ENCODE data around the gene APOA1.

Gene APOA1

DNA sequence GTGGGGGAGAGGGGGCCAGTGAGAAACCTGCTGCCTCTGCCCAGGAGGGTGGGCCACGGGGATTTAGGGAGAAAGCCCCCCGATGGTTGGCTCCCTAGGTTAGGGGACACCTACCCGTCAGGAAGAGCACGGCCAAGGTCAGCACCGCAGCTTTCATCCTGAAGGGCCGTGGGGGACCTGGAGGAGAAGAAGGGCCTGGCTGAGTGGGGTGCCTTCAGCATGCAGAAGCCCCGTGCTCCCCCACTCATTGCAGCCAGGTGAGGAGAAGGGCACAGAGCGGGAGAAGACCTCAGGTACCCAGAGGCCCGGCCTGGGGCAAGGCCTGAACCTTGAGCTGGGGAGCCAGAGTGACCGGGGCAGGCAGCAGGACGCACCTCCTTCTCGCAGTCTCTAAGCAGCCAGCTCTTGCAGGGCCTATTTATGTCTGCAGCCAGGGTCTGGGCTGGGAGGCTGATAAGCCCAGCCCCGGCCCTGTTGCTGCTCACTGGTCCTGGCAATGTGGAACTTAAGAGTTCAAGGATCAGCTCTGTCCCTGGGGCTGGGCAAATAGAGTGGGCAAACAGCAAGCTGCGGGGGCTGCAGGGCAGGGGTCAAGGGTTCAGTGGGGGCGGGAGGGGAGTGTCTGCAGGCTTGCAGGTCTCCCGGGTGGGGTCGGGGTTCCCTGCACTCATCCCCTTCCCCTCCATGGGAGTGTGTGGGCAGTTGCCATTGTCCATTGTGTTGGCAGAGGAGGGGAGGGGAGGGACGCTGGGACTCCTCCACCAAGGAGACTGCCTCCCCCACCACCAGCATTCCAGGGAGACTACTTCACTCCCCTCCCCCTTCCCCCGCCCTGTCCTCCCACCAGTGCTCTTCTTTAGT, at the start of gene APOA1:
Gene APOA1 (minus strand): TSS at position 392 of the 861 bp plus-strand sequence. CDS start 235 bp downstream, at position 157.
- DNase-seq, result no peak

DNA sequence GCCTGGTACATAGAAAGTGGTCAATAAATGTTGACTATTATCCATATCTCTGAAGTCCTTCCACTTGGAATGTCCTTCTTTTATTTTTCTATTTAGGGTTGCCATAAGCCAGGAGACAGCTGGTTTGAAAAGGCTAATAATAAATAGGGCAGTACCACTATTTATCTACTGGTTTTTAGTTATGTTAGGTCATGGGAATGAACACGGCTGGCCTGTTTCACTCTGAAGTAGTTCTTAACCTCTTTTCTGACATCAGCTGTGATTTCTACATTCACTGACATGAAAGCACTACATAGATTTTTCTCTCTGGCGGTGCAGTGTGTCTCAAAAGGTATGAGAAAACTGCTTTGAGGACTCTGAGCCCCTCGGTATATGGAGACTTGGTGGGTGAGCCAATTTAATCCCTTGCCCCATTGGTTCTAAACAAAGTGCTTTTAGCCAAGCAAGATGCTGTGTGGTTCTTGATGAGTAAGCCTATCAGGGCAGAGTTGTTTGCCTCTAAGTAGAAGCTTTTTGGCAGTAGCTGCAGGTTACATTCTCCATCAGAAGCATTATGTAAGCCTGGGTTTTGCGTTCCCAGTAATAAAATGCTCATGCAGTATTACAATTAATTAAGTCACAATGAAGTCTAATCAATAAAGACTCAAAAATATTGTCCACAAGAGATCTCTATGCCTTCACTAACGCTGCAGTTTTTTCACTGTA, 48.7 kb upstream of the APOA1 start:
- DNase-seq, result no peak

DNA sequence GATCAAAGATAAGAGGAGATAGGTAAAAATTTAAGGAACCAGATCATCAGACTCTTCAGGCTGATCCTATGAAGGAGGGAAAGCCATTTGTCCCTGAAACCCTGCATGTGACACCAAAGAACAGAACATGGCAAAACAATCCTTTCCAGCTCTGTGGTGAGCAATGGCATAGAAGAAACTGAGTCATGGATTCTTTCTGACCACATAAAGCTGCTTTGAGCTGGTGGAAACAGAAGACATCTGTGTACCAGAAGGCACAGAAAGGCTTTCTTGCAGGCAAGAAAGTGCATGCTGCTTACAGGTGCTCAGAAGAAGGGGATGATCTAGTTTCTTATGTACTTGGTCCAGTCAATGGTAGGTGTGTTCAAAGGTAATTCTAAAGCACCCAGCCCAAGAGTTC, 45.0 kb upstream of the APOA1 start:
- no peak for DNase-seq

DNA sequence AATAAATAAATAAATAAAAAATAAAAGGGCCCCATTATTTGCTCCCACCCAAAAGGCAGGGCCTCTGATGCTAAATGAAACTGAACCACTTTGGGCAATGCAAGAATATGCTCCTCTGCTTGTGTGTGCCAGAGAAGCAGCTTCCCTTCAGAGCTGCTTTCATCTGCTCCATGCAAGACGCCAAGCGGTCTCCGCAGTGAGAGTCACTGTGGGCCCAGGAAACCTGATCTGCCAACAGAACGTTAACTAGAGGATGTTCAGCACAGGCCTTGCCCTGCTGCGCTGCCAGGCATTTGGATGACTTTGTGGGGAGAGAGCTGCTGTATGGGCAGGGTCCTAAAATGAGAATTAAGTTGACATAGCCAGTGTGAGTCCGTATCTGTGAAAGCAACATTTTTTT, 43.7 kb upstream of the APOA1 start:
- no peak for DNase-seq

DNA sequence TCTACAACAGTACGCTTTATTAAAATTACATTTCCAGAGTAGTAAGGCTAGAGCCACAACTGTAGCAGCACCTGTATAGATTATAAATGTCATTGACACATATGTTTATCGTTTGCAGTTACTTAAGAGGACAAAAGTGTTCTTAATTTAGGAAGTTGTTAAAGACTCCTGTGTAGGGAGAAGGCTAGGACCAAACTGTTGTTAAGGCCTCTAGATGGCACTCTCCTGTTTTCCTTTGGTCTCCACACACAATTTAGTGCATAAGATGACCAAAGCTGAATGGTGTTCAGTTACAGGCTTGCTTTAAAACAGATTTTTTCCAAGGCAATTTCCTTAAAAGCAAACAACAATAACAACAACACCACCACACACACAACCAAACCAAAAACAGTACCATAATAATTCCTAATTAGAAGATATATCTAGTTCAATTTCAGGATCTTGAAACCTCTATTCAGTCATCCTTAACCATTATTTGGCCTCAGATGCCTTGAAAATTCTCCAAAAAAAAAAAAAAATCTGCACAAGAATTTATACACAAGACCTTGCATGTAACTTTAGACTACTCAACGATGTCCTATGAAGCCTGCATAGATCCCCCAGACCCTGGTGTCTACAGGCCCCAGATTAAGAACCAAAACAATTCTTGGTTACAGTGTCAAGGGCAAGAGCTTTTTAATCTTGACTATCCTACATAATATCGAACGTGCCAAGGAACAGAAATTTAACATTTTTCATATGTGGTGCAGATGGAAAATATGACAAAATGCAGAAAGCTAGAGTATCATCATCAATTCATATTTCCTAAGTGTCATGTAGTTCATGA, 42.6 kb upstream of the APOA1 start:
- DNase-seq, result peak; percentile 73

DNA sequence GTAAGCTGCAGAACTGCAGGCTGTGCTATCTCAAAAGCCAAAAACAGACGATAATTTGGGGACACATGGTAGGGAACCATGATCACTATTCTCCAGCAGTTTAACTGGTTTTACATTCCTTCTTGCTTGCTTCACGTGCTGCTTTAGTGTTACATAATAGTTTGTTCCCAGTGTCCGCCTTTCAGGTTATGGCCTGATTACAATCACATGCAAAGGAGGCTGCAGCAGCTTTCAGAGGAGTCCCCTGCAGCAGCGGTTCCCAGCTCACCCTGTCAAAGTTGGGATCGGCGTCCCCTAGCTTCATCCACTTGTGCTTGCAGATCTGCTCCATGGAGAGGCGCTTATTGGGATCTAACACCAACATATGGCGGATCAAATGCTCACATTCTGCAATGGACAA, 39.2 kb upstream of the APOA1 start:
- no peak for DNase-seq

DNA sequence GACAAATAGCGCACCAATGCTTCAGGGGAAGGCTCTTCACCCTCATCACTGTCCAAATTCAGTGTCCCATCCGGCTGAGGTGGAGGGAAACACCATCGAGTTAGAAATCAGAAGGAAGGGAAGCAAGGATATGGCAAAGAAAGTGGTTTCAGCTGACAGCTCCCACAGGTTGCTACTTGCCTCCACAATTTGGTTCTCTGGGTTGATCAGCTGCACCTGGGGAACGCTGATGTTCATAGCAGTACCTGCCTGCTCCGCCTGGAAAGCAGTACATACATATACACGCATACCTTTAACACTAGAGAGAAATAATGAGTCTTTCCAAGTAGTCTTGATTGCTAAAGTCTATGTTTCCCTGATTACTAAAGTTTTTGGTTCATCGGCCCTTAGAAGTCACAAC, 37.8 kb upstream of the APOA1 start:
- DNase-seq, result no peak

DNA sequence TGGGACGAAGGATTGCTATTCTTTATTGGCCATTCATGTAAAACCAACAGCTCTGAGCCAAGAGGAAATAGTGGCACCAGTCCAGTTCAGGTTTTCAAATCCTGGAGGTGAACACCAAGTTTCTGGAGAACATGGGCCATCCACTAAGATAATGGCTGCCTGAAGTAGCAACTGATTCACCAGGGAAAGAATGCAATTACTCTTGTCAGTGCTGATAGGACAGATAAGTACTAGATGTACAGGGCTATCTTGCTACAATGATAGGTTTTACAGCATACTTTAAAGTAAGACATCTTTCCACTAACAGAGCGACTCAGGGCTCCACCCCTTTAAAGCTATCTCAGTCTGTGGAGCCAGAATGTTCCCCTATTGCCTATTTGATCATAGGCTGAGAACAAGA, 36.8 kb upstream of the APOA1 start:
- no peak for DNase-seq

DNA sequence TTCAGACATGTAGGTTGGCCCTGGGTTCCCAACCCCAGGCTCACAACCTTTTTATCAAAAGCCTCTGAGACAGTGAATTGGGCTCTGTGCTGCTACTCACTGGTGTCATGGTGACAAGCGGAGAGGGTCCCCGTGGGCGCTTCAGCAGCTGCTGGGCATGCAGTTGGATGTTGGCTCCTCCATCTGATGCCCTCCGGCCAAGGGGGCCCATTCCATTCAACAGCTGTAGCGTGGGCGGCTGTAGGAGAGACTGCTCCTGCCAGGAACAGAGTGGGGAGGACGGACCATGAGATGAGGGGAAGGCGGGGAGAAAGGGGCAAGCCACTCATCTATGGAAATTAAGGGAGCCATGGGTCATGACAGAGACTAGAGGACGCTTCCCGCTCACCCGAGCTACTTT, 36.0 kb upstream of the APOA1 start:
- no peak for DNase-seq

DNA sequence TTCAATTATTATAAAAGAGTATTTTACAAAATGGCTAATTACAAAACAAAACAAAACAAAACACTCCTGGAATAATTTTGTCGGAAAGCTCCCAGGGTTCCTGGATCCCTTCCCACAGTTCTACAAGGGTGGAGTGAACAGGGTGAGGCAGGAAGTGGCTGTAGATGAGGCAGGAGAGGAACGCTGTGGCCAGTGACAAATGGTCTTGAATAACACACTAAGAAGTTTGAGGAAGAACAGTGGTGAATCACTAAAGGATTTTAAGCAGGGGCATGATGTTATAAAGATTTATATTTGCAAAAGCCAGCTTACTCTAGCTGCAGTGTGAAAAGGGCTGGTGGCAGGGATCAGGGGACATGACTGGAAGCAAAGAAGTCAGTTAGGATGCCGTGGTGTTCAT, 33.8 kb upstream of the APOA1 start:
- no peak for DNase-seq

DNA sequence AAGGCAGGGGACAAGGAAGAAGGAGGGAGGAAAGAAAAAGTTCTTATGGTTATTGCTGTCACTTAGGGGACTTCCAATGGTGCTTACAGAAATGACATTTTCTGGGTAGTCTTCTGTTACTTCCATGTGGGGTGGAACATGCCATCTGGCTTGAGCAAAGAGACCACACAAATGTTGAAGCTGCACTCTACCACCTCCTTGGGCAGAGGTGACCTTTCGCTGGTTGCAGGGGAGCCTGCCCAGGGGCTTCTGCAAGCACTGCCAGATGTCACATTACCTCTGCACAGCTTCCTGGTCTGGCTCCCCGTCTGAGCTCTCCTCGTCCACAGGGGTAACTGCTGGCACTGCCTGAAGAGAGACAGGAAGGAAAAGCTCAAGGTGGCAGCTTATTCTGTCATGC, 32.6 kb upstream of the APOA1 start:
- no peak for DNase-seq

DNA sequence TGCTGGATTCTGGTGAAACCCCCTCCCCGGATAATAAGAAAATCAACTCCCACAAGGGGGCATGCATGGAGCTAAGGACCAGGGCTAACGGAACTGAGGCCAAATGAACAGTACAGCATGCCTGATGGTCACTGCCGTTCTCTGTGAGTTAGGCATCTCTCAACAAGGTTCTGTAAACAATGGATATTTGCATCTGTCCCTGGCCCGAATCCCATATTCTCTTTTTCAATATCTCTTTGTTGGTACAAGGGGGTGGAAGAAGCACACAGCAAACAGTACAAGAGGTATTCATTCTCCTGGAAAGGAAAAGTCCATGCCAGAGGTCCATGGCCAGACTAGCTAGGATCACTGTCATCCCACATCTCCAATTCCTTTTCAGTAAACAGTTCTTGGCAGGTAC, 32.2 kb upstream of the APOA1 start:
- no peak for DNase-seq

DNA sequence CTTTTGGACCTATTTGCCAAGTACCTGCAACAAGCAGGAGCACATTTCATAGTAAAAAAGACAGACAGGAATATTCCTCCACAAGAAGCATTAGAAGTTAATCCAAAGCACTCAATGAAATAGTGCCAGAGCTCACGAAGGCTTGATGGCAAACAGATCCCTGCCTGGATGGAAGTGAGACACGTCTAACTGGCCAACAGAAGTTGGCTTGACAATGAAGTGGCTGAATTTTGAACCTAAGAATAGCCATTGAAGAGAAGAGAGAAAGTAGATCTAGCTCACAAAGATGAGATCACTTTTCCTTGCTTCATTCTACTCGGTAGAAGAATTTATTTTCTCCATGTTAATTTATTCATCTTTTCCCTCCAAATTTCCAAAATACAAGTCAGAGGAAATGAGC, 30.6 kb upstream of the APOA1 start:
- no peak for DNase-seq

DNA sequence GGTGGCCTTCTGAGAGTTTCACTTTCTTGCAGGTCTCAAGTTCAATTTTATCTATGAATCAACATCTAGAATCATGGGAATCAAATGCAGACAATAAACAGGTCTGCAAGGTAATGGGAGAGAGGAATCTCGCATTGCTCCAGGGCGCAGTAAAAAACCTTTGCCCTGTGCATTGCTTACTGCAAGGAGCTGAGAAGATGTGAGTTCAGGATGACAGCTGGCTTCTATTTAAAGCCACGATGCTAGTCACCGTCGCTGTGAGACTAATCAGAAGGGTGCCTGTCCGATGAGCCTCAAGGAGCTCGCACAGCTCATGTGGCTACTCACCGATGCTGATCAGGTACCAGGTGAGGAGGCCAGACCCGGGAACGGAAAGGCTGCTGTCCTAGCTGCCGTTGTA, 30.2 kb upstream of the APOA1 start:
- DNase-seq, result no peak

DNA sequence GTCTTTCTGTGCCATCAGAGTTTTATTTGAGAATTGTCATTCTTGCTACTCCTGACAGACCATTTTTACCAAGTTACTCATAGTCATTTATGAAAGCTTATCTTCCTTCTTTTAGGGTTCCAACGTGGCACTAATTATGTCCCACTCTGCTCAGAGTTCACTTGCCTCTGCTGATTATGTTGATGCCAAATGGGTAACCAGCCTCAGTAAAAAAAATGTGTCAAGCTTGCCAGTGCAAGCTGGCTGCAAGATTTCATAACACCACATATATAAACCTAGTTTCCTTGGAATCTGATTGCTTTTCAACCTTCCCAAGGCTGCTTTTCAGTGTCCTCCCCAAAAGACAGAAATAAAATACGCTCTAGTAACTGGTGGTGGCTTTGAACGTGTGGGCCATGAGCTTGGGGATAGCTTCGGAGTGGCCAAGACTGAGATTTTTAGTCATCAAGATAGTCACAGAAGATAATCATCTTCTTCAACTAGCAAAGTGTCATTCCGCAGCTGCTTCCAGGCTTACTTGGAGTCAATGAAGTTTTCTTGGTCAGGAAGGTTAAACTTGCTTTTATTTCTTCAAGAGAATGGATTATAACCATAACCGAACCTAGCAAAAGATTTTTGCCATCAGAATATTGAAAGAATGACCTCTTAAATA, 29.5 kb upstream of the APOA1 start:
- no peak for DNase-seq

DNA sequence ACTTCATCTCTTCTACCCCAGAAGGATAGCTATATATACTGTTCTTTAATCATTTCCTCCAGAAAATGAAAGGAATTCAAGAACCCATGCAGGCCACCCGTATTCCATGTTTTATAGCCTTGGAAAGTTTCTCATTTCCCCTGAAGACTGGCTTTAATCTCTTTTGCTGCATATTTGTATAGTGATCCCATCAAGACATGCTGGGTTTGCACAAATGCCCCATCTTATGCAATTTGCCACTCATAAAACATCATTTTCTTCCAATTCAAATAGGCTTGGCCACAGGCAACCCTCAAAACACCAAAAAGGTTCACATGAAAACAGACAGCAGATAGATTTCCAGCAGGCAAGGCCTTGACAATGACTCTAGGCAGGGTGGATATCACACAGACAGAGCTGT, 28.3 kb upstream of the APOA1 start:
- DNase-seq, result no peak

DNA sequence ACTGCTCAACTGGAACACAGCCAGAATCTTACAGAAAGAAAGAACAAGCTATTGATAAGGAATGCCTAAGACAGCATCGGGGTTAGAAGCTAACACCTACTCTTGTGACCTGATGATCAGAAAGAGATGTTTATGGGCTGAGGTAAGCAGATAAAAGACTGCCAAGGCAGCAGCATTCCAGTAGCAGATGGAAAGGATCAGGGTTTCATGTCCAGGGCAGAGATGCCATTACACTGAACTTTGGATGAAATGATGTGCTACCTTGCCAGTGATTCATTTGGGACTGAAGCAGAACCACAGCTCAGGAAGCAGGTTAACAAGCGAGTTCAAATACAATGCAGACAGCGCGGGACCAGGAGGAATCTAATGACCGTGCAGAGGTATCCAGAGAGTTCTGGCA, 27.1 kb upstream of the APOA1 start:
- DNase-seq, result no peak

DNA sequence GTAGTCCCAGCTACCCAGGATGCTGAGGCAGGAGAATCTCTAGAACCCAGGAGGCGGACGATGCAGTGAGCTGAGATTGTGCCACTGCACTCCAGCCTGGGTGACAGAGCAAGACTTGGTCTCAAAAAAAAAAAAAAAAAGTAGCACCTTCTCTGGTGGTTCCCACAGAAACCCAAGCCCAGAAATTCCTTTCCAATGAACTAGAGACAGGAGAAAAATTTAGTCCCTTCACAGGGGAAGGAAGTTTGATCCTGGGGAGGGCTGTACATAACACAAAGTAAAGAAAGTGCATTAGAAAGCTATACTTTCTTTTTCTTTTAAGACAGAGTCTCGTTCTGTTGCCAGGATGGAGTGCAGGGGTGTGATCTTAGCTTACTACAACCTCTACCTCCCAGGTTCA, 25.5 kb upstream of the APOA1 start:
- DNase-seq, result no peak

DNA sequence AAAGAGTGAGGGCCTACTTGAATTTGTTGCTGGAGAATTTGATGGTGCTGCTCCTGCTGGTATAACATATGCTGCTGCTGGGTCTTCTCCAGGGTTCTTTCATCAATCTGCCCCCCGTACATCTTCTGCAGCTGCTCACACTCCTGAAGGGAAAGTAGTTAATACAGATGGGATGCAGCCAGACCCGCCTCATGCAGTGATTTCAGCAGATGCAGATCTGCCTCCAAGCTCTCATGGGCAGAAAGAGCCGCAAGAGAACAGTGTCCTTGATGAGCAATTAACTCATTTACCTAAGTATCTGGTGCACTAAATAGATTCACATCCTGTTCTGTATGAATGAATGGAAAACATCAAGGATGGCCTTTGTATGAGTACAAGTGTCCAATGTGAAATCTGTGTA, 24.8 kb upstream of the APOA1 start:
- no peak for DNase-seq

DNA sequence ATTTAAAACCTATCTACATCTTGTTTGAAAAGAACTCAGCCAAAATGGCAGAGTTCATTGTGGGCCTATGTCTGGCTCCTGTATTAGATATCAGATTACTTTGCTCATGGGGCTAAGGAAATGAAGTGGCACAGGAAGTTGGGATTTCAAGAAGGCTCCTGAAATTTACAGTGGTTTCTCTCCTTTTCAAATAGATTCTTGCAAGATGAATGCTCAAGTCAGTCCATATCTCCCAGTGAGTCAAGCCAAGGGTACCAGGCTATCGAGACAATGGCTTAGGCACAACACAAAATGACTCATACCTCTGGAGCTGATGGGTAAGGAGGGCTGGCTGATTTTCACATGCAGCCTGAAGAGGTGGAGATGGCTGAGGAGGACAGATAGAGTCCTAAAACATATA, 24.1 kb upstream of the APOA1 start:
- DNase-seq, result no peak

DNA sequence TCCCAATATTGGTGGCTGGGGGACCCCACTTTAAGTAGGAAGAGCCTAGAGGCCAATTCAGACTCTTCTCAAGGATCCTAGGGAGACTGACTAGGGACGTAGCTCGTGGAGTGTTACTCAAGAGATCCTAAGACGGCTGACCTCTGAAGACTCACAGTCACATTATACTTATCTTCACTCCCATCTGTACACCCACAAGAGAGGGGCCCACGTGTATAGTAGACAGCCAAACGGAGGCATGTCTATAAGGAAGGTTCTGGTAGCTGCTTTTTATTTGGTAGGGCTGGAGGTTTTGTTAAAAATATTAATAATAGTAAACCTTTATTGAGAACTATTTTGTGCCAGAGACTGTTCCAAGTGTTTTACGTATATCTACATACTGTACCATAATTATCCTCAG, 22.9 kb upstream of the APOA1 start:
- DNase-seq, result no peak

DNA sequence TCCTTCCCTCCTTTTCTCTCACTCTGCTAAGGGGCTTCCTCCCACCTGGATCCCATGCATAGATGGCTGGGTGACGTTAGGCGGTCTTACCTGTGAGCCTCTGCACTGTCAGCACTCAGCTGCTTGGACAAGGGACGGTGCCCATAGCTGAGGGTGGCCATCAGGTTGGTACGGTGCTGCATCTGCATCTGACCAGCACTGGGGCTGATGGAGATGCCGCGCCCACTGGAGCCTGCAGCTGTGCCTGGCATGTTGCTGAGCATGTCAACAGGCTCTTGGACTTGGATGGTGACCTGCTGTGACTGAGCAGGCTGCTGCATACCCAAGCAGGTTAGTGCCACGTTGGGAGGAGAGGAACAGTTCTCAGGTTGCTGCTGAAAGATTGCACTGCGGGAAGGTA, 21.8 kb upstream of the APOA1 start:
- no peak for DNase-seq

DNA sequence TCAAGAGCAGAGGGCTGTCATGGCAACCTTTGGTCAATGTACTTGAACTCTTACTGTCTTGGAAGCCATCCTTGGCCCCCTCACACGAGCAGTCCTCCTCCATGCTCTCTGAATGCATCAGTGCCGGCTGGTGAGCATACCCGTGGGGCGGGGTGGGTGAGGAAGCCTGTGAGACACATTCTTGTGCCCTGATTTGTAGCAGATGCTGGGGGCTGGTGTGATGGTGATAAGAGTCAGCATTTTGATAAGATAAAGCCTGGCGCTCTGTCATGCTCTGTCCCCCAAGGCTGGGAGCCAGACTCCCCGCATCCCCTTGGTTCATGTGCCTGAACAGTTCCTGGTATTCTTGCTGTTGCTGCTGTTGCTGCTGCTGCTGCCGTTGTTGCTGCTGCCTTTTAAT, 20.5 kb upstream of the APOA1 start:
- DNase-seq, result no peak
